Cardiac fibroblast (primary cell): ENCODE results near the gene FBH1.
A peak's percentile ranks its signal among the peaks of the same experiment; 100 is the strongest.
"Not testable (repeated sequence)": the region's sequence is repeated elsewhere in the genome, so short reads cannot be mapped to it uniquely, and the experiment has no call there.

Source experiments
- DNase-seq, 2 donors: peaks; one replicate each; pipeline versions ENCODE4 v3.0.0 to v3.0.0-alpha.2; 2010; ENCODE audit warnings: low read depth in 2 of 2
- H3K4me3 ChIP-seq, 2 donors: replicated peaks in 1 of 2; 1 replicate in 1 of 2; 2 replicates in 1 of 2; pipeline ENCODE4 v1.5.1; 2011; ENCODE audit warnings: low read depth in 2 of 2, low read length in 2 of 2, mild to moderate bottlenecking in 2 of 2, moderate library complexity in 1 of 2
- TF ChIP-seq, protein P1 (sequence below): IDR thresholded peaks from one replicate; pipeline ENCODE4 v1.5.1; 2011; ENCODE audit warnings: low read depth, mild to moderate bottlenecking, low read length, inconsistent platforms

FBH1 gene

DNA sequence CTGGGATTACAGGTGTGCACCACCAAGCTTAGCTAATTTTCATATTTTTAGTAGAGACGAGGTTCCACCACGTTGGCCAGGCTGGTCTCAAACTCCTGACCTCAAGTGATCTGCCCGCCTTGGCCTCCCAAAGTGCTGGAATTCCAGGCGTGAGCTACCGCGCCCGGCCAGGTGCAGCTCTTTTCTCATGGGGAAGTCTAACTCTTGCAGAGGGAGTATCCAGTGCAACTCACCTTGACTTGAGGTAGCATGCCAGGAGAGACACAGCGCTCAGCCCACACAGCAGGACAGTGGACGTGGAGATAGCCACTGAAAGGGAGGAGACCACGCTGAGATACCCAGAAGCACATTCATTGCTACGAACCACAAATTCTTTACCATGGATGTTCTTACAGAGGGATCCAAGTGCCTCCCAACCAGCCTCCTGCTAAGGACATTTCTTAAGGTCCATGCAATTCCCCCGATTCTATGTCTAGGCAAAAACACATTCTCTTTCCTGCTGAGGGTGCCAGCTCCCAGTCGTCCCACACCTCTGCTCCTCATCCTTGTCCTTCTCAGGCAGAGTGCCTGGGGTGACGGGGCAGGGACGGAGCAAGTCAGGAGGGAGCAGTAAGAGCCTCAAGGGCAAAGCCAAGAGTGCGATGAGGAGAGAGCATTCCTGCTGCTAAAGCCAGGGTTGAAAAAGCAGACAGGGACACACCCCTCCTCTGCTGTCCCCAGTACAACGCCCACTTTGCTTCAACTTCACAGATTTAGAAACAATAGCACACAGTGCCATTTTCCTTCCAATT, 66.3 kb downstream of the FBH1 start:
- H3K4me3 ChIP-seq: no peak overlapping the region
- TF ChIP-seq, protein P1, sequence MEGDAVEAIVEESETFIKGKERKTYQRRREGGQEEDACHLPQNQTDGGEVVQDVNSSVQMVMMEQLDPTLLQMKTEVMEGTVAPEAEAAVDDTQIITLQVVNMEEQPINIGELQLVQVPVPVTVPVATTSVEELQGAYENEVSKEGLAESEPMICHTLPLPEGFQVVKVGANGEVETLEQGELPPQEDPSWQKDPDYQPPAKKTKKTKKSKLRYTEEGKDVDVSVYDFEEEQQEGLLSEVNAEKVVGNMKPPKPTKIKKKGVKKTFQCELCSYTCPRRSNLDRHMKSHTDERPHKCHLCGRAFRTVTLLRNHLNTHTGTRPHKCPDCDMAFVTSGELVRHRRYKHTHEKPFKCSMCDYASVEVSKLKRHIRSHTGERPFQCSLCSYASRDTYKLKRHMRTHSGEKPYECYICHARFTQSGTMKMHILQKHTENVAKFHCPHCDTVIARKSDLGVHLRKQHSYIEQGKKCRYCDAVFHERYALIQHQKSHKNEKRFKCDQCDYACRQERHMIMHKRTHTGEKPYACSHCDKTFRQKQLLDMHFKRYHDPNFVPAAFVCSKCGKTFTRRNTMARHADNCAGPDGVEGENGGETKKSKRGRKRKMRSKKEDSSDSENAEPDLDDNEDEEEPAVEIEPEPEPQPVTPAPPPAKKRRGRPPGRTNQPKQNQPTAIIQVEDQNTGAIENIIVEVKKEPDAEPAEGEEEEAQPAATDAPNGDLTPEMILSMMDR: no peak
- no peak for DNase-seq

DNA sequence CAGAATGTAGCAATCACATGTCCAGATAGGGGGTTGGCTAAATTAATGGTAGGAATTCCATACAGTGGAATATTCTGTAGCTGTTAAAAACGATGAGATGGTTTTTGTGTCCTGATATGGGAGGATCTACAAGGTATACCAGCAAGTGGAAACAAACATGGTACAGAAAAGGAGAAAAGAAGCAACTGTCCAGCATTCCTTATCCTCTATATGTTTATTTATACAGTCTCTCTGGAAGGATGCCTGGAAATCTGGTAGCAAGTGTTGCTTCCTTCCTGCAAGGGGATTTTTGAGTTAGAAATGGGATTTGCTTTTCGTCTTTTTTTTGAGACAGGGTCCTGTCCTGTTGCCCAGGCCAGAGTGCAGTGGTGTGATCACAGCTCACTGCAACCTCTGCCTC, 68.0 kb downstream of the FBH1 start:
- peak in 1 of 2 donors; percentile 42 for DNase-seq
- no peak overlapping the region for H3K4me3 ChIP-seq
- TF ChIP-seq, protein P1: no peak

GRCh38 chr10:5958675-5959074, 68.6 kb downstream of the FBH1 start:
- no peak for DNase-seq
- H3K4me3 ChIP-seq: no peak overlapping the region
- TF ChIP-seq, protein P1: no peak

GRCh38 chr10:5959142-5959541, 69.1 kb downstream of the FBH1 start:
- DNase-seq: no peak
- H3K4me3 ChIP-seq: no peak overlapping the region
- TF ChIP-seq, protein P1: no peak

DNA sequence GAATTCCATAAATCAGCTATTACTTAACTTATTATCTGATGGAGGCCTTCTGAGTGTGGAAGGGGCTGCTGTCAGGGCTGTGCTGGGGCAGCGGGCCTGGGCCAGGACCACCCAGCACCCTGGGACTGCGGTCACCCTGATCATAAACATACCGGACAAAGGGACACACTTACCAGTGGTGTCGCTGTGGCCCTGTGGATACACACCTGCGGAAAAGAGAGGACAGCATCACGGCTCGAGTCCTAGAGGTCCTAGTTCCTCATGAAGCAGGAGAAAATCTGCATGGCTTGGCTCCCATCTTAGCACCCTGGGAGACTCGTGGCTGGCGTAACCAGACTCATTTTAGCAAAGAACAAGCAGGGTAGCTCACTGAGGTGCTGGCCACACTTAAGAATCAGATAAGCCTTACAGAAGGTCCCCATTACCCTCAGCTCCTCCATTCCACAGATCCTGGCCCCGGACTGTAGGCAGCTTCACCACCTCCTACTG, 69.6 kb downstream of the FBH1 start:
- H3K4me3 ChIP-seq: no peak overlapping the region
- TF ChIP-seq, protein P1: no peak
- DNase-seq: no peak

GRCh38 chr10:5960070-5960972, 70.3 kb downstream of the FBH1 start:
- no peak overlapping the region for H3K4me3 ChIP-seq
- TF ChIP-seq, protein P1: no peak
- DNase-seq: peak; percentile 20 to 66

DNA sequence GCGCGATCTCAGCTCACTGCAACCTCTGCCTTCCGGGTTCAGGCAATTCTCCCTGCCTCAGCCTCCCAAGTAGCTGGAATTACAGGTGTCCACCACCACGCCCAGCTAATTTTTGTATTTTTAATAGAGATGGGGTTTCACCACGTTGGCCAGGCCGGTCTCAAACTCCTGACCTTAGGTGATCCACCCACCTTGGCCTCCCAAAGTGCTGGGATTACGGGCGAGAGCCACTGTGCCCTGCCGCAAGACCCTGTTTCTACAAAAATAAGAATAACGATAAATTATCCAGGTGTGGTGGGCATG, 70.9 kb downstream of the FBH1 start:
- H3K4me3 ChIP-seq, DNase-seq: not testable (repeated sequence)
